ENCODE measurements around the gene ZNF624.

The ZNF624 gene

DNA sequence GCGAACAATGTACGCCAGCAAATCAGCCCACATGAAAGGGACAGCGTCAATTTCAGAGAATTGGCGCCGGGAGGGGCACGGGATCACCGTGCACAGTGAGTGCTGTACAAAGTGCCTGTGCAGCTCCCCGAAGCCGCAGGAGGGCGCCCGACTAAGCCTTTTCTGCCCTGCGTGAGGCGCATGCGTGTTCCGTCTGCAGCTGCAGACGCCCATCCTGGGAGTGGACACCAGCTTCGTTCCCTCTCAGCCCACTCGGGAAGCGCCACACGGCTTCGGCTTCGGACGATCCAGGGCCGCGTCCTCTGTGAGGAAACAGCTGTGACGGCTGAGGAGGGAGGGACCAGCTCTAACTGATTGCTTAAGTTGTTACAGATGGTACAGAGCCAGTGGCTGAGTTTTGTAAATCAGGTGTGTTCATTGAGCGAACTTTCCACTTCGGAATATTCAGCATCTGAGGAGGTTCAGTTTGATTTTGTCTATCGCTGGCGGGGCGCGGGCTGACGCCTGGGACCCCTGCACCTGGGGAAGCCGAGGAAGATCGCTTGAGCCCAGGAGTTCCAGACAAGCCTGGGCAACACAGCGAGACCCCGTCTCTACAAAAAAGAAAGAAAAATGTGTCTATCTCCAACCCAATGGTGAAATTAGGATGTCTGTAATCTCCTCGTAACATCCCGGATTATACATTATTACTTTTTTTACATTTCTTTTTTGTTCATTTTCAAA, 69.2 kb downstream of the ZNF624 start:
- H3K9ac ChIP-seq (ENCODE audit: insufficient read length, low read depth) = no peak overlapping the region
- H3K4me1 ChIP-seq (ENCODE audit: insufficient read depth, insufficient read length) = no peaks in the 10 kb centered on the region
- peaks cover 15% of the 10 kb centered on the region for H3K27me3 ChIP-seq (ENCODE audit: insufficient read depth, insufficient read length)
- H3K36me3 ChIP-seq (ENCODE audit: insufficient read depth, insufficient read length, low read length) = no peaks in the 10 kb centered on the region
- no peak for TF ChIP-seq ZNF274 (IDR thresholded peaks at IDR 0.05; ENCODE audit: low read depth, low read length)
- no peak for TF ChIP-seq YY1 (IDR thresholded peaks at IDR 0.05; ENCODE audit: insufficient read depth, insufficient read length)
- H3K4me3 ChIP-seq (ENCODE audit: insufficient read length, low read depth) = peak overlapping the region; percentile 44
- H3K9me3 ChIP-seq (ENCODE audit: insufficient read depth, low read length) = peaks cover 5% of the 10 kb centered on the region; the same call in 1 of the 2 replicates
- DNase-seq (ENCODE audit: low read depth, low spot score) = peak; percentile 65

- H3K27me3 ChIP-seq (ENCODE audit: insufficient read depth, insufficient read length) = peaks cover 12% of the 10 kb centered on the region
- no peaks in the 10 kb centered on the region for H3K4me1 ChIP-seq (ENCODE audit: insufficient read depth, insufficient read length)
- TF ChIP-seq ZNF274 (IDR thresholded peaks at IDR 0.05; ENCODE audit: low read depth, low read length) (no peak), SUZ12 (IDR thresholded peaks at IDR 0.05; ENCODE audit: extremely low read depth, insufficient read depth, insufficient read length) (no peak), YY1 (IDR thresholded peaks at IDR 0.05; ENCODE audit: insufficient read depth, insufficient read length) (no peak)
- no peak for DNase-seq (ENCODE audit: low read depth, low spot score)
- H3K9ac ChIP-seq (ENCODE audit: insufficient read length, low read depth) = no peak overlapping the region
- no peak overlapping the region for H3K4me3 ChIP-seq (ENCODE audit: insufficient read length, low read depth)
- H3K9me3 ChIP-seq (ENCODE audit: insufficient read depth, low read length) = peaks cover 5% of the 10 kb centered on the region; the same call in 1 of the 2 replicates
- H3K36me3 ChIP-seq (ENCODE audit: insufficient read depth, insufficient read length, low read length) = no peaks in the 10 kb centered on the region
Observed at GRCh38 chr17:16583781-16584180, 69.9 kb downstream of the ZNF624 start.

GRCh38 chr17:16573466-16573865, 80.2 kb downstream of the ZNF624 start:
- TF ChIP-seq ZNF274 (IDR thresholded peaks at IDR 0.05; ENCODE audit: low read depth, low read length) = no peak
- TF ChIP-seq SUZ12 (IDR thresholded peaks at IDR 0.05; ENCODE audit: extremely low read depth, insufficient read depth, insufficient read length) = no peak
- TF ChIP-seq YY1 (IDR thresholded peaks at IDR 0.05; ENCODE audit: insufficient read depth, insufficient read length) = no peak
- H3K9me3 ChIP-seq (ENCODE audit: insufficient read depth, low read length) = no peaks in the 10 kb centered on the region
- H3K9ac ChIP-seq (ENCODE audit: insufficient read length, low read depth) = no peak overlapping the region
- peaks cover 21% of the 10 kb centered on the region for H3K27me3 ChIP-seq (ENCODE audit: insufficient read depth, insufficient read length)
- H3K36me3 ChIP-seq (ENCODE audit: insufficient read depth, insufficient read length, low read length) = no peaks in the 10 kb centered on the region
- H3K4me3 ChIP-seq (ENCODE audit: insufficient read length, low read depth) = no peak overlapping the region
- no peak for DNase-seq (ENCODE audit: low read depth, low spot score)
- H3K4me1 ChIP-seq (ENCODE audit: insufficient read depth, insufficient read length) = no peaks in the 10 kb centered on the region
